Embryonic facial prominence (tissue), 1 donor: ENCODE results near the gene DLG2.
"Not testable (repeated sequence)": the region's sequence is repeated elsewhere in the genome, so short reads cannot be mapped to it uniquely, and the experiment has no call there.

Experiments used
- DNase-seq: peaks from one replicate; pipeline ENCODE4 v3.0.0-alpha.2; 2016; ENCODE audit errors: extremely low spot score

The DLG2 gene

DNA sequence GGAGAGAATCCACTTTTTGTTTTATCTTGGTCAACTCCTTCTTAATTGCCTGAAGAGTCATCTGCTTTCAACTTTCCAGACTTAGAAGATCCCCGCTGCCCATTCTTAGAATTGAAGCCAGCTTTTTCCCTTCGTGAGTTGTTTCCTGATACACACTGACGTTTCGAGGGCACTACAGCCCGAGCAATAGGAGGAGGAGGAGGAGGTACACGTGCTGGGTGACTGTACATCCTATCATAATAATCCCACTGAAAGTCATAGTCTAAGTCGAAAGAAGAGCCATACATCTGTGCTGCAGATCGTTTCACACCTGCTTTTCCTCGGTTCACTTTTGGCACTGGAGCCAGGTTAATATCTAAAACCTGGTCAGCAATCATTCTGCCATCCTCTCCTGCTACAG lies 606.1 kb downstream of the DLG2 start:
- DNase-seq: no peak

- no peak for DNase-seq
These were observed 633.8 kb downstream of the DLG2 start for GRCh38 chr11:84993386-84993785.

DNA sequence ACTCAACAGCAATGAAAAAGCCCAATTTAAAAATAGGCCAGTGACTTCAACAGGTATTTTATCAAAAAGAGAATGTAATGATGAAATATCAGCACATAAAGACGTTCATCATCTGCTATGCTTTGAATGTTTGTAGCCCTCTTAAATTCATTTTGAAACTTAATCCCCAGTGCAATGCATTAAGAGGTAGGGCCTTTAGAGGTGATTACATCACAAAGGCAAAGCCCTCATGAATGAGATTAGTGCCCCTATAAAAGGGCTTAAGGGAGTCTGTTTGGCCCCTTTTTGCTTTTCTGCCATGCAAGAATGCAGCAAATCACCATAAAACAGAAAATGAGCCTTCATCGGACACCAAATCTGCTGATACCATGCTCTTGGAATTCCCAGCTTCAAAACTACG lies 637.0 kb downstream of the DLG2 start:
- no peak for DNase-seq

DNA sequence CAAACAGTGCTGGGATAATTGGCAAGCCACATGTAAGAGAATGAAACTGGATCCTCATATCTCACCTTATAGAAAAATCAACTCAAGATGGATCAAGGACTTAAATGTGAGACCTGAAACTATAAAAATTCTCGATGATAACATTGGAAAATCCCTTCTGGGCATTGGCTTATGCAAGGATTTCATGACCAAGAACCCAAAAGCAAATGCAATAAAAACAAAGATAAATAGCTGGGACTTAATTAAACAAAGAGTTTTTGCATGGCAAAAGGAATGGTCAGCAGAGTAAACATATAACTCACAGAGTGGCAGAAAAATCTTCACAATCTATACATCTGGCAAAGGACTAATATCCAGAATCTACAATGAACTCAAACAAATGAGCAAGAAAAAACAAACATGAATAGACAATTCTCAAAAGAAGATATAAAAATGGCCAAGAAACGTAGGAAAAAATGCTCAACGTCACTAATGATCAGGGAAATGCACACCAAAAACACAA lies 639.4 kb downstream of the DLG2 start:
- DNase-seq: not testable (repeated sequence)

GRCh38 chr11:84981301-84981700 lies 645.8 kb downstream of the DLG2 start:
- no peak for DNase-seq

DNA sequence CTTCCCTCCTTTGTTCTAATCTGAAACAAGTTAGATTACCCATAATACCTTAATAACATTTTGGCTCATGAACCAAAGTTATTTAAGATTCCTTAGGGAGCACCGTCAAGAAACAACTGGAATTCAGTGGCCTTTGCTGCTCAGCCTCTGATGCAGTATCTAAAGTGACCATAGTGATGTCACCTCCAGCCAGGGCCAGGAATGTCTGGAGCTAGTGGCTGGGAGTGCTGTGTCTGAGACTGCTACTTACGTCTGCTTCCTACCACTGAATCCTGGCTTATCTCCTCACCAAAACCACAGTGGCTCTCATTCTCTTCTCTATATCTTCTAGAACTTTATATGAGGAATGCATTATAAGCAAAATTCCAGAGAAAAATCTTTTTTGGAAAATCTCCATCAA lies 658.0 kb downstream of the DLG2 start:
- no peak for DNase-seq

GRCh38 chr11:84965484-84965883 lies 661.7 kb downstream of the DLG2 start:
- no peak for DNase-seq

- DNase-seq: no peak
These were observed 663.9 kb downstream of the DLG2 start for GRCh38 chr11:84963240-84963639.

GRCh38 chr11:84962018-84962417 lies 665.1 kb downstream of the DLG2 start:
- no peak for DNase-seq

- DNase-seq: peak; percentile 21
These were observed 668.8 kb downstream of the DLG2 start for GRCh38 chr11:84958295-84958694.

DNA sequence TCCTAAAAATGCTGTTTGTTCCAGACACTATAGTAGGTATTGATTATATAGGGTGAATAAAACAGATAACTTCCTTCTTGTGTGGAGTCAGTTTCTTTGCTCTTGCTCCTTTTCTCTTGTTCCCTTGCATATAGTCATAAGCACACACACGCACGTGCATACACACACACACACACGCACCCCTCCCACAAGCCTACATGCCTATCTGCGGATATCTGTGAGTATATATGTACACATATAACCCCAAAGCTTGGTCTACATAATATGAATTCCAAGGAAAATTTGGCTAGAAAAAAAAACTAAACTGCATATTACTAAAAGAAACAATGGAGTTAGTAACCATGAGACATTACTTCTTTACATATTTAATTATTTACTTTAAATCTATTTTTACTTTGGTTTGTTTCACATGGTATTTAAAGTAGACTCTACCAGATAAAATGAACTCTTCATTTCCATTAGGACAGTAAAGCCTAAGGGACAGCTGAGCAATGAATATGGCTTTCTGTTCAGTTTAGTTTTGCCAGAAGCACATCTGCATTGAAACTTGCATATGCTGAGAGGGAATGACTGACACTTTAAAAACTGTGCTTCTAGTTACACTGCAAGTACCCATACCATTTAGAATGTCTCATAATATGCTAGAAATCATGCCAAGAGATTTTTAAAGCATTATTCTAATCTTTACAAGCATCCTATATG lies 676.4 kb downstream of the DLG2 start:
- DNase-seq: no peak

GRCh38 chr11:84947970-84948580 lies 679.1 kb downstream of the DLG2 start:
- no peak for DNase-seq

DNA sequence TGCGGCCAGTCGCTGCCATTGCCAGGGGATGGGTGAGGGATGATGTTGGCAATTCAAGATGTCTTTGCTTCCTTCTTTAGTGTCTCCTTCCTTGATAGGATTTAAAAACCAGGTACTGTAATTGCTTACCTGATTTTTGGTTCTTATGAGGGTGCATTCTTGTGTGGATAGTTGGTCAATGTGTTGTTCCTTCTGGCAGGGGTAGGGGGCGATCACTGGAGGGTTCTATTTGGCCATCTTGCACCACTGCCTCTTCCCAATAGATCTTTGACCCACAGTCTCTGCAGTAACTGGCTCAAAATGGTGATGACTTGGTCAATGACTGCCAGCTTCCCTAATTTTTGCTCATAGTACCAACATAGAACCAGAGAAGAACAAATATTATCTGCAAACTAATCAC lies 680.1 kb downstream of the DLG2 start:
- no peak for DNase-seq

GRCh38 chr11:84930863-84931262 lies 696.3 kb downstream of the DLG2 start:
- DNase-seq: no peak

DNA sequence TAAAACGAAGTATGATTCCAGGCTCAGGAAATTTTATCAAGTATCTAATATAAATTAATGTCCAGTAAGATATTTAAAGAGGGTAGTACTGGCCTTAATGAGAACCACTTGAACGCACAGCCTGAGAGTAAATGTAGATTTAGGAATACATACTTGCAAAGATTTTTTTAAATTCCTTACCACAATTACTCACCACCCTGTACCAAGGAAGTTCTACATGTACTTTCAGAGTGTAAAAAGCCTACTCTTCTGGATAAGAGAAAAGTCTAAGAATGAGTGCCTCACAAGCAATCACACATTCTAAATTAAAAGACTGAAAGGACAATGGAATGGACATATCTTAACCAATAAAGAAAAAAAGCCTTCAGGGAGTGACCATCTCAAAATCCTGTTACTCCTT lies 697.4 kb downstream of the DLG2 start:
- DNase-seq: no peak

DNA sequence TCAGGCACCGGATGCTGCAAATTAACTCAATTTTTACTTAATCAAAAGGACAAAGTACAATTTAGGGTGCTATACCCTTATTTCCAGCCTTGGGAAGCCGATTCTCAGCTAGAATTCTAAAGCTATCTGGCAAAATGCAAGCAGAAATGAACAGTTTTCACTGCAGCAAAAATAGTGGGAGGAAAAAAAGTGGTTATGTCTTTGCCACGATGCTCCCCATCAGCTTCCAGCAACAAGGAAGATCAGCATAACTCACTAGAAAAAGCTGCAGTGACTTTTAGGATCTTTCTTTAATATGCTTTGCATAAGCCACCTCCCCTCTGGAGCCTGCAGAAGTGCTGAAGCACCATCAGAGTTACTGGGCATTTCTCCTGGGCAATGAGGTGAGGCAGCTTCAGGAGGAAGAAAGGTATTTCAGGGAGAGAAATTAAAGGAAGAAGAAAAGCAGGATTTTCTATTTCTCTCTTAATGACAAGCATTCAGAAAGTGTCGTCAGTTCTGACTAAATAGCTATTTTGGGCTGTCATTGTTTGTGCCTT lies 702.9 kb downstream of the DLG2 start:
- DNase-seq: no peak

- DNase-seq: no peak
These were observed 703.7 kb downstream of the DLG2 start for GRCh38 chr11:84923489-84923888.

DNA sequence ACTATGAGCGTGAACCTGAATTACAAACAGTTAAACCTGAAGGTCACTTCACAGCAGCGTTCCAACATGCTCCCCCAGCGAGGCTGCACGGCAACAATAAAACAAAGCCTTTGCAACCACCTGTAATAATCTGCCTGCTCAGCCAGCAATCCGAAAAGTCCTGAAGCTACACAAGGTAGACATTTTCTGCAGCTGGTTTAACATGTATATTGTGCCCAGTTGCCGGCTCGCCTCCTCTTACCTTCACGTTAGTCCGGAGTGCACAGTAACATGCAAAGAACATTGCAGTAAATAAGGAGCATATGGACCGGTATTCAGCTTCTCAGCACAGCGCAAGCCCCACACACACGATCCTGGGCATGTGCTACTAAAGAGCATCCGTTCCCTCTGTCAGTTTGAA lies 704.3 kb downstream of the DLG2 start:
- DNase-seq: no peak

- DNase-seq: no peak
These were observed 704.8 kb downstream of the DLG2 start for GRCh38 chr11:84922212-84922805.

- DNase-seq: no peak
These were observed 712.6 kb downstream of the DLG2 start for GRCh38 chr11:84914511-84914910.

DNA sequence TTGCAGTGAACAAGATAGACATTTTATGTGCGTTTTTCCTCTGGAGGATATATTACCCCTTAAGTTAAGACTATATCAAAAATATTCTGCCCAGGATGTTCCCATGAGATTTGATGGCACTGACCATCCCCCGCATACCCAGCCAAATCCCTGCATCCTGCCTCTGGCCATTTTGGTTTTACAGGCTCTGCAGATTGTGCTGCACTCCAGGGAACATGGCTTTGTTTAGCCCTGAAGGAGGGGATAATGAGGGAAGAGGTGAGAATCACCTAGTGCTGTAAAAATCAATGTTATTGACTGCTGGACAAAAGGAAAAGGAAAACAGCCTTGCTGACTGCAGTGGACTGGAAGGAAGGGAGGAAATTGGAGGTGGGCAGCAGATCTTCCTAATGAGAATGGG lies 717.4 kb downstream of the DLG2 start:
- no peak for DNase-seq

GRCh38 chr11:84906995-84907394 lies 720.1 kb downstream of the DLG2 start:
- no peak for DNase-seq

DNA sequence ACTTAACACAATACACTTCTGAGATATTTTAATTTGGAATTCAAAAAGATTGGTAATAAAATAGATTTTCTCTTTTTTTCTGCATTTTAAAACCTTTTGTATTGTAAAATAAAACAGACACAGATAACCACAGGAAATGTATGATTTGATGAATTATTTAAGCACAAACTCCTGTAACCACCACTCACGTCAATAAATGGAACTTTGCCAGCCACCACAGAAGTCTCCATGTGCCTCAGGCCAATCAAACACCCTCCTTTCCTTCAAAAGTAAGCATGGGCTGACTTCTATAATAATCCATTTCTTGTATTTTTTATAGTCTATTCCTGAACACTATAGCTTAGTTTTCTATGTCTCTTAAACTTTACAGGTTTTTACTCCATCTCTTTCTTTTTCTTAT lies 721.7 kb downstream of the DLG2 start:
- DNase-seq: no peak
